ENCODE measurements around the gene SLC4A8.

GRCh38 chr12:51406859-51407258 is 17.8 kb upstream of the SLC4A8 start:
- TF ChIP-seq, protein P1, sequence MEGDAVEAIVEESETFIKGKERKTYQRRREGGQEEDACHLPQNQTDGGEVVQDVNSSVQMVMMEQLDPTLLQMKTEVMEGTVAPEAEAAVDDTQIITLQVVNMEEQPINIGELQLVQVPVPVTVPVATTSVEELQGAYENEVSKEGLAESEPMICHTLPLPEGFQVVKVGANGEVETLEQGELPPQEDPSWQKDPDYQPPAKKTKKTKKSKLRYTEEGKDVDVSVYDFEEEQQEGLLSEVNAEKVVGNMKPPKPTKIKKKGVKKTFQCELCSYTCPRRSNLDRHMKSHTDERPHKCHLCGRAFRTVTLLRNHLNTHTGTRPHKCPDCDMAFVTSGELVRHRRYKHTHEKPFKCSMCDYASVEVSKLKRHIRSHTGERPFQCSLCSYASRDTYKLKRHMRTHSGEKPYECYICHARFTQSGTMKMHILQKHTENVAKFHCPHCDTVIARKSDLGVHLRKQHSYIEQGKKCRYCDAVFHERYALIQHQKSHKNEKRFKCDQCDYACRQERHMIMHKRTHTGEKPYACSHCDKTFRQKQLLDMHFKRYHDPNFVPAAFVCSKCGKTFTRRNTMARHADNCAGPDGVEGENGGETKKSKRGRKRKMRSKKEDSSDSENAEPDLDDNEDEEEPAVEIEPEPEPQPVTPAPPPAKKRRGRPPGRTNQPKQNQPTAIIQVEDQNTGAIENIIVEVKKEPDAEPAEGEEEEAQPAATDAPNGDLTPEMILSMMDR (IDR thresholded peaks at IDR 0.05): no peak
- TF ChIP-seq EP300 (IDR thresholded peaks at IDR 0.05): no peak
